Transverse colon (tissue), 4 donors: ENCODE results near the gene PPP1R9A.

ENCODE experiments used
- POLR2AphosphoS5 ChIP-seq, 3 donors: sonication (generic); formaldehyde crosslinking; IDR thresholded peaks; one replicate each; pipeline ENCODE4 v1.6.1; 2016; ENCODE audit warnings: antibody characterized with exemption in 3 of 3
- TF ChIP-seq, protein P1 (sequence below), 5 experiments: fragments of 200-600 bp in 3 of 5; fragments of 450-650 bp in 2 of 5; sonication (generic) in 3 of 5; IDR thresholded peaks; 1 replicate in 2 of 5; 2 replicates in 3 of 5; pipeline ENCODE4 v1.5.1; 2016 to 2017; ENCODE audit warnings: antibody characterized with exemption in 5 of 5, inconsistent platforms in 3 of 5, mild to moderate bottlenecking in 2 of 5, moderate library complexity in 1 of 5

DNA sequence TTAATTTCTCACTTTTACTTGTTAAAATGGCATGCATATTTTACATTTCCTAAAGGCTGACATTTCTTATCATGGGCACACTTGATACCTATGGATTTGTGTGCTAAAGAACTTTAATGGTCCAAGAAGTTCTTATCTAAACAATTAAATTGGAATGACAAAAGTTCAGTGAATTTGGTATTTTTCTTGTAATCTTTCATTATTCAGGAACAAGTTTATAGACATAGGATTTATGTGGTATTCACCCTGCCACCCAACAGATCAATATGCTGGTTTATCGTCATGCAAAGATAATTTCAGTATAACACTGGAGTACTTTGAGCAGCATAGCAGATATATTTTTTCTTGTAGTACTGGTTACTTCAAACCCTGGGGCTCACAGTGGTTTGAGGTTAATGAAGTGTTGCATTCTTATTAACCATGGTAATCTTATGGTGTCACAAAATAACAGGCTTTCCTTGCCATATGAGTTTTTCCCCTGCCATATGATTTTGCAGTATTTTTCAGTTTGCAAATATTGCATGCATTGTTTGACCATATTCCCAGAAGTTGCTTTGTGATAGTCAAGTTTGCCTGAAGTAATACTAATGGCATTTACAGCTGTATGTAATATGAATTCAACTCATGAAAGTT is 148.8 kb downstream of the PPP1R9A start:
- TF ChIP-seq, protein P1, sequence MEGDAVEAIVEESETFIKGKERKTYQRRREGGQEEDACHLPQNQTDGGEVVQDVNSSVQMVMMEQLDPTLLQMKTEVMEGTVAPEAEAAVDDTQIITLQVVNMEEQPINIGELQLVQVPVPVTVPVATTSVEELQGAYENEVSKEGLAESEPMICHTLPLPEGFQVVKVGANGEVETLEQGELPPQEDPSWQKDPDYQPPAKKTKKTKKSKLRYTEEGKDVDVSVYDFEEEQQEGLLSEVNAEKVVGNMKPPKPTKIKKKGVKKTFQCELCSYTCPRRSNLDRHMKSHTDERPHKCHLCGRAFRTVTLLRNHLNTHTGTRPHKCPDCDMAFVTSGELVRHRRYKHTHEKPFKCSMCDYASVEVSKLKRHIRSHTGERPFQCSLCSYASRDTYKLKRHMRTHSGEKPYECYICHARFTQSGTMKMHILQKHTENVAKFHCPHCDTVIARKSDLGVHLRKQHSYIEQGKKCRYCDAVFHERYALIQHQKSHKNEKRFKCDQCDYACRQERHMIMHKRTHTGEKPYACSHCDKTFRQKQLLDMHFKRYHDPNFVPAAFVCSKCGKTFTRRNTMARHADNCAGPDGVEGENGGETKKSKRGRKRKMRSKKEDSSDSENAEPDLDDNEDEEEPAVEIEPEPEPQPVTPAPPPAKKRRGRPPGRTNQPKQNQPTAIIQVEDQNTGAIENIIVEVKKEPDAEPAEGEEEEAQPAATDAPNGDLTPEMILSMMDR (IDR thresholded peaks at IDR 0.05), result no peak
- no peak for TF ChIP-seq POLR2AphosphoS5 (IDR thresholded peaks at IDR 0.05)
